ENCODE measurements around the gene DTX1.

- no peak for TF ChIP-seq CTCF (IDR thresholded peaks at IDR 0.05; ENCODE audit: insufficient read depth, low read depth, low read length)
- TF ChIP-seq EZH2 (IDR thresholded peaks at IDR 0.05; ENCODE audit: insufficient read depth, low read length), result no peak
Observed at GRCh38 chr12:113099364-113099763, 42.8 kb downstream of the DTX1 start.
